HG02678 (cell line): ENCODE data around the gene RNF149.
"Not testable (repeated sequence)": the region's sequence is repeated elsewhere in the genome, so short reads cannot be mapped to it uniquely, and the experiment has no call there.

ENCODE experiments used
- ATAC-seq: cut with Tn5 transposase; IDR thresholded peaks from one replicate; pipeline ENCODE4 v1.9.1; 2021; ENCODE audit warnings: mild to moderate bottlenecking, moderate library complexity; ENCODE audit not compliant: unreplicated experiment

The RNF149 gene

GRCh38 chr2:101263377-101263800, 45.1 kb downstream of the RNF149 start:
- ATAC-seq, result no peak

- no peak for ATAC-seq
These were observed 46.4 kb downstream of the RNF149 start for GRCh38 chr2:101262142-101262541.

- no peak for ATAC-seq
These were observed 49.7 kb downstream of the RNF149 start for GRCh38 chr2:101258804-101259203.

- no peak for ATAC-seq
These were observed 52.2 kb downstream of the RNF149 start for GRCh38 chr2:101256316-101256715.

GRCh38 chr2:101255501-101255900, 53.0 kb downstream of the RNF149 start:
- no peak for ATAC-seq

GRCh38 chr2:101253703-101254450, 54.6 kb downstream of the RNF149 start:
- ATAC-seq, result no peak

- ATAC-seq, result peak; percentile 52
These were observed 55.3 kb downstream of the RNF149 start for GRCh38 chr2:101253013-101253702.

GRCh38 chr2:101252408-101253012, 56.0 kb downstream of the RNF149 start, which contains the start of gene CNOT11:
TSS of gene CNOT11 (plus strand) at chr2:101252886. CDS start at chr2:101252965, 79 bp downstream.
- ATAC-seq, result peak; percentile 84

- peak; percentile 54 for ATAC-seq
These were observed 56.6 kb downstream of the RNF149 start for GRCh38 chr2:101251844-101252407.

- not testable (repeated sequence) for ATAC-seq
These were observed 57.2 kb downstream of the RNF149 start for GRCh38 chr2:101251246-101251781.

- no peak for ATAC-seq
These were observed 58.7 kb downstream of the RNF149 start for GRCh38 chr2:101249826-101250225.

- not testable (repeated sequence) for ATAC-seq
These were observed 59.7 kb downstream of the RNF149 start for GRCh38 chr2:101248756-101249155.

GRCh38 chr2:101245468-101245867, 63.0 kb downstream of the RNF149 start:
- ATAC-seq, result not testable (repeated sequence)

- ATAC-seq, result not testable (repeated sequence)
These were observed 63.6 kb downstream of the RNF149 start for GRCh38 chr2:101244899-101245298.

- ATAC-seq, result not testable (repeated sequence)
These were observed 64.1 kb downstream of the RNF149 start for GRCh38 chr2:101244373-101244772.

GRCh38 chr2:101241158-101241557, 67.3 kb downstream of the RNF149 start:
- no peak for ATAC-seq

- not testable (repeated sequence) for ATAC-seq
These were observed 67.8 kb downstream of the RNF149 start for GRCh38 chr2:101240694-101241093.

GRCh38 chr2:101239760-101240118, 68.8 kb downstream of the RNF149 start:
- not testable (repeated sequence) for ATAC-seq

- ATAC-seq, result no peak
These were observed 69.4 kb downstream of the RNF149 start for GRCh38 chr2:101238930-101239759.

GRCh38 chr2:101237944-101238343, 70.6 kb downstream of the RNF149 start:
- not testable (repeated sequence) for ATAC-seq
